A549 (cell line): Measurements from ENCODE around the gene DNAH8. TPM values are rescaled to one million over a fixed set of nuclear protein-coding genes. Genes with fewer than 3 reads are reported as not detected.

Source experiments
- ATAC-seq, 2 experiments: fragments of 200-7000 bp in 1 of 2; fragments of >200 bp in 1 of 2; cut with Nextera tagmentation in 1 of 2; cut with Tn5 transposase in 1 of 2; 3 replicates each; pipeline versions ENCODE4 v1.8.0 to v1.9.1; 2018 to 2020; ENCODE audit warnings: mild to moderate bottlenecking in 1 of 2, moderate library complexity in 1 of 2
- CTCF ChIA-PET: fragments of 300-600 bp; sonication (Branson Sonifier 250); formaldehyde crosslinking; extraction: SDS; loops from one replicate; lab custom pipeline; 2021; ENCODE audit warnings: antibody characterized with exemption, inconsistent platforms; lab: Yijun Ruan, JAX
- POLR2A ChIA-PET: fragments of 350-600 bp; formaldehyde crosslinking; extraction: SDS; loops from one replicate; lab custom pipeline; 2021; ENCODE audit warnings: antibody characterized with exemption, inconsistent platforms; lab: Yijun Ruan, JAX
- DNase-seq, 2 experiments: peaks; one replicate each; pipeline versions ENCODE4 v3.0.0 to v3.0.0-alpha.2; 2011 to 2016; ENCODE audit warnings: low read depth in 1 of 2, low spot score in 1 of 2
- FAIRE-seq: peaks from 2 replicates; lab custom pipeline; 2011; peaks lifted over from hg19 to GRCh38; lab: Jason Lieb, UNC
- H3K27ac ChIP-seq, 2 experiments: fragments of >200 bp; sonication (Bioruptor Twin); formaldehyde crosslinking; 3 replicates each; pipeline ENCODE4 v1.5.1; 2016 to 2017
- H3K4me1 ChIP-seq: fragments of >200 bp; sonication (Bioruptor Twin); formaldehyde crosslinking; 3 replicates; pipeline ENCODE4 v1.6.1; 2016
- H3K4me2 ChIP-seq: fragments of >200 bp; sonication (Bioruptor Twin); formaldehyde crosslinking; 3 replicates; pipeline ENCODE4 v1.6.1; 2016
- H3K4me3 ChIP-seq: fragments of >200 bp; sonication (Bioruptor Twin); formaldehyde crosslinking; 3 replicates; pipeline ENCODE4 v1.5.1; 2016
- H3K9me3 ChIP-seq: fragments of >200 bp; sonication (Bioruptor Twin); formaldehyde crosslinking; 3 replicates; pipeline ENCODE4 v1.6.1; 2016
- CBX8 ChIP-seq: fragments of 200-600 bp; sonication (generic); IDR thresholded peaks from 2 replicates; pipeline ENCODE4 v1.6.1; 2016
- CTCF ChIP-seq: fragments of >200 bp; sonication (Bioruptor Twin); formaldehyde crosslinking; IDR thresholded peaks from 3 replicates; pipeline ENCODE4 v1.5.1; 2016
- FOXS1 ChIP-seq: fragments of 250-450 bp; sonication (Bioruptor Pico); IDR thresholded peaks from 2 replicates; pipeline ENCODE4 v1.5.0; 2020; ENCODE audit warnings: mild to moderate bottlenecking, moderate library complexity
- HEYL ChIP-seq: fragments of 250-450 bp; sonication (Bioruptor Pico); IDR thresholded peaks from 2 replicates; pipeline ENCODE4 v1.8.0; 2021; ENCODE audit warnings: mild to moderate bottlenecking, moderate library complexity
- HMGXB4 ChIP-seq: fragments of 250-450 bp; sonication (Bioruptor Pico); IDR thresholded peaks from 2 replicates; pipeline ENCODE4 v1.5.0; 2021; ENCODE audit warnings: mild to moderate bottlenecking, moderate library complexity, borderline replicate concordance
- NFE2L2 ChIP-seq: fragments of 150-350 bp; conservative IDR thresholded peaks from 2 replicates; pipeline ENCODE4 v1.6.1; 2014; ENCODE audit warnings: low read length
- NR3C1 ChIP-seq: fragments of >200 bp; sonication (Bioruptor Twin); formaldehyde crosslinking; IDR thresholded peaks from 3 replicates; pipeline ENCODE4 v1.6.1; 2017
- PHF8 ChIP-seq: fragments of 200-600 bp; sonication (generic); IDR thresholded peaks from 2 replicates; pipeline ENCODE4 v1.6.1; 2016; ENCODE audit warnings: low read depth, mild to moderate bottlenecking, antibody characterized with exemption, moderate library complexity, borderline replicate concordance
- RAD21 ChIP-seq, 2 experiments: fragments of >200 bp in 1 of 2; sonication (Bioruptor Twin) in 1 of 2; formaldehyde crosslinking in 1 of 2; IDR thresholded peaks in 1 of 2; conservative IDR thresholded peaks in 1 of 2; 2 replicates in 1 of 2; 3 replicates in 1 of 2; pipeline ENCODE4 v1.6.1; 2012 to 2018; ENCODE audit warnings: inconsistent platforms in 1 of 2
- RNF2 ChIP-seq: fragments of 200-600 bp; sonication (generic); IDR thresholded peaks from 2 replicates; pipeline ENCODE4 v1.6.1; 2016; ENCODE audit warnings: low read depth, mild to moderate bottlenecking, antibody characterized with exemption, moderate library complexity, borderline replicate concordance
- TFCP2L1 ChIP-seq: fragments of 250-450 bp; sonication (Bioruptor Pico); IDR thresholded peaks from 2 replicates; pipeline ENCODE4 v1.5.0; 2021; ENCODE audit warnings: mild to moderate bottlenecking
- WGBS: methylation state at CpG from one replicate; pipeline ENCODE4 v1.1.6; 2017; ENCODE audit errors: missing lambda C conversion rate; 5-methylcytosine and 5-hydroxymethylcytosine counted together
- polyA plus RNA-seq, 4 experiments: library from polyadenylated mRNA; depleted of rRNA in 3 of 4; stranded (reverse); fragments of >200 nt; fragmentation: RNase III in 1 of 4; extraction: RNeasy Plus Mini Kit Qiagen cat#74134 plus additional on column Dnase treatment in 1 of 4; gene quantifications; 2 replicates in 3 of 4; 3 replicates in 1 of 4; pipeline ENCODE4 v1.2.3, GENCODE V29; 2011 to 2017
- TF ChIP-seq, protein P1 (sequence below): fragments of 250-450 bp; sonication (Bioruptor Pico); IDR thresholded peaks from 2 replicates; pipeline ENCODE4 v1.5.0; 2020; ENCODE audit warnings: low read depth, mild to moderate bottlenecking, moderate library complexity

Gene DNAH8
- polyA plus RNA-seq, 2 of the 4 experiments (the other 2 are of a cell fraction): not detected

- TF ChIP-seq, protein P1, sequence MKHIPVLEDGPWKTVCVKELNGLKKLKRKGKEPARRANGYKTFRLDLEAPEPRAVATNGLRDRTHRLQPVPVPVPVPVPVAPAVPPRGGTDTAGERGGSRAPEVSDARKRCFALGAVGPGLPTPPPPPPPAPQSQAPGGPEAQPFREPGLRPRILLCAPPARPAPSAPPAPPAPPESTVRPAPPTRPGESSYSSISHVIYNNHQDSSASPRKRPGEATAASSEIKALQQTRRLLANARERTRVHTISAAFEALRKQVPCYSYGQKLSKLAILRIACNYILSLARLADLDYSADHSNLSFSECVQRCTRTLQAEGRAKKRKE (CRISPR knock-in tag): no peak
Measured at GRCh38 chr6:39021779-39022178, 306.7 kb downstream of the DNAH8 start (continued).

DNA sequence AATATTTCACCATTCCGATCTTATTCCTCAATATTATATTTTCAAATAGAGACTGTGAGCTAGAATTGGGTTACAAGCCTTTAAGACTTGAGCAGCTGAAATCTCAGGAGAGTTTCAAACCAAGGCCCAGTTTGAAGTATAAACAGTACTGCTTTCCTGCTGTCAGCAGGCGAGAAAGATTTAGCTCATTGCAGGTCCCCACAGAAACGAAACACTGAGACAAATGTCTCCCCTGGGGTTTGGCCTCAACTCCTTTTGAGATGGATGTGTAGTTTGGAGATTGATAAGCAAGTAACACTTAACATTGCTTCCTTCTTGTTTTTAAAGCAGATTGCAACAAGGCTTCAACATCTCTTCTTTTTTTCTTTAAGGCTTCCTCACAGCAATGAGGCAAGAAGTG is 311.1 kb downstream of the DNAH8 start:
- POLR2A ChIA-PET: no interaction called here
- DNase-seq (no peak), ATAC-seq (no peak)
- 46% methylated on average over 3 of the region's 3 CpGs for WGBS
- no peak overlapping the region for H3K4me3 ChIP-seq
- no peak overlapping the region for H3K27ac ChIP-seq
- TF ChIP-seq FOXS1 (CRISPR knock-in tag) (no peak), CTCF (no peak), TFCP2L1 (CRISPR knock-in tag) (no peak), PHF8 (no peak), NFE2L2 (no peak), HMGXB4 (CRISPR knock-in tag) (no peak)
- TF ChIP-seq, all 56 proteins: peak for 0
- no peak for FAIRE-seq
- Histone ChIP-seq H3K4me1 (no peaks in the 10 kb centered on the region), H3K4me2 (no peak overlapping the region), H3K9me3 (no peaks in the 10 kb centered on the region)
- CTCF ChIA-PET: interaction anchor here (0.9 to 1.3 kb wide), 3 partner anchors 14 to 154 kb away, joined by 3 read pairs; no protein-coding TSS in a partner anchor

- TF ChIP-seq CTCF (peak; percentile 37; the same call in 2 of the 3 replicates), NR3C1 (no peak), NFE2L2 (no peak), RNF2 (no peak), CBX8 (no peak), HEYL (CRISPR knock-in tag) (no peak), RAD21 (conservative IDR thresholded peaks at IDR 0.05 in 1 of 2, IDR thresholded peaks at IDR 0.05 in 1 of 2) (peak in 1 of 2 experiments; percentile 29; a peak in 1 of 5 replicates)
- TF ChIP-seq, all 56 proteins: peak for 2
- 59% methylated on average over 11 of the region's 13 CpGs for WGBS
- DNase-seq: peak; percentile 4 to 32
- POLR2A ChIA-PET: no interaction called here
- H3K27ac ChIP-seq: no peak overlapping the region
- no peaks in the 10 kb centered on the region for H3K9me3 ChIP-seq
- H3K4me2 ChIP-seq: no peak overlapping the region
- ATAC-seq: peak; percentile 68 to 88; a peak in 4 of 6 replicates
- H3K4me1 ChIP-seq: no peaks in the 10 kb centered on the region
- CTCF ChIA-PET: interaction anchor here (0.5 to 1.7 kb wide), 4 partner anchors 13 to 280 kb away, joined by 3 read pairs; no protein-coding TSS in a partner anchor
- FAIRE-seq: no peak
- no peak overlapping the region for H3K4me3 ChIP-seq
Measured at GRCh38 chr6:39029156-39030011, 314.3 kb downstream of the DNAH8 start.
